HG03521 (cell line): Measurements from ENCODE around the gene GLYAT.

Experiments
- ATAC-seq: cut with Tn5 transposase; IDR thresholded peaks from one replicate; pipeline ENCODE4 v1.9.1; 2021; ENCODE audit warnings: mild to moderate bottlenecking, moderate library complexity; ENCODE audit not compliant: unreplicated experiment

GLYAT gene, protein sequence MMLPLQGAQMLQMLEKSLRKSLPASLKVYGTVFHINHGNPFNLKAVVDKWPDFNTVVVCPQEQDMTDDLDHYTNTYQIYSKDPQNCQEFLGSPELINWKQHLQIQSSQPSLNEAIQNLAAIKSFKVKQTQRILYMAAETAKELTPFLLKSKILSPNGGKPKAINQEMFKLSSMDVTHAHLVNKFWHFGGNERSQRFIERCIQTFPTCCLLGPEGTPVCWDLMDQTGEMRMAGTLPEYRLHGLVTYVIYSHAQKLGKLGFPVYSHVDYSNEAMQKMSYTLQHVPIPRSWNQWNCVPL

DNA sequence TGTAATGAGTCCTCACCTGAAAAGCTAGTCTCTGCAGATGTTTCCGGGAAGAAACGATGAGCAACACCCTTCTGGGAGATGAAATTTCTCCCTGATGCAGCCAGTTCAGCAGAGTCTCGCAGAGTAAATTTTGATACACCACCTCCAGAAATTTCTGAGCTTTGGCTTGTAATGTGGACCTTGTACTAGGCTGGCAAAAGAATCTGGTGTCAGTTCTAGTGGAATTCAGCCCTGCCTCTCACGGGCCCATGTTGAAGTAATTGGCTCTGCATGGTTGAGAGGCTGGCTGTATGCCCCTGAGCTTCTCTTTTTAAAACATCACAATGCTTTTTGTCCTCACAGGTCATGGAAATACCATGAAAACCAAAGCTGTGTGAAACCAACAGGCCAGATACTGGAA is at the start of gene GLYAT:
Gene GLYAT (minus strand): TSS at position 125 of the 400 bp plus-strand sequence. CDS start 7,447 bp downstream, outside the sequence.
- ATAC-seq, result no peak

GRCh38 chr11:58781345-58781744 is 49.6 kb upstream of the GLYAT start:
- no peak for ATAC-seq

DNA sequence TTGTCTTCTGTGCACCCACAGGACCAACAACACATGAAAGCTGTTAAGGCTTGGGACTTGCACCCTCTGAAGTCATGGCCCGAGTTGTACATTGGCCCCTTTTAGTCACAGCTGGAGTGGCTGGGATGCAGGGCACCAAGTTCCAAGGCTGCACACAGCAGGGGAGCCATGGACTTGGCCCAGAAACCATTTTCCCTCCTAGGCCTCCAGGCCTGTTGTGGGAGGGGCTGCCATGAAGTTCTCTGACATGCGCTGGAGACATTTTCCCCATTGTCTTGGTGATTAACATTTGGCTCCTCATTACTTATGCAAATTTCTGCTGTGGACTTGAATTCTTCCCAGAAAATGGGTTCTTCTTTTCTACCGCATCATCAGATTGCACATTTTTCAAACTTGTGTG is 48.8 kb upstream of the GLYAT start:
- no peak for ATAC-seq

DNA sequence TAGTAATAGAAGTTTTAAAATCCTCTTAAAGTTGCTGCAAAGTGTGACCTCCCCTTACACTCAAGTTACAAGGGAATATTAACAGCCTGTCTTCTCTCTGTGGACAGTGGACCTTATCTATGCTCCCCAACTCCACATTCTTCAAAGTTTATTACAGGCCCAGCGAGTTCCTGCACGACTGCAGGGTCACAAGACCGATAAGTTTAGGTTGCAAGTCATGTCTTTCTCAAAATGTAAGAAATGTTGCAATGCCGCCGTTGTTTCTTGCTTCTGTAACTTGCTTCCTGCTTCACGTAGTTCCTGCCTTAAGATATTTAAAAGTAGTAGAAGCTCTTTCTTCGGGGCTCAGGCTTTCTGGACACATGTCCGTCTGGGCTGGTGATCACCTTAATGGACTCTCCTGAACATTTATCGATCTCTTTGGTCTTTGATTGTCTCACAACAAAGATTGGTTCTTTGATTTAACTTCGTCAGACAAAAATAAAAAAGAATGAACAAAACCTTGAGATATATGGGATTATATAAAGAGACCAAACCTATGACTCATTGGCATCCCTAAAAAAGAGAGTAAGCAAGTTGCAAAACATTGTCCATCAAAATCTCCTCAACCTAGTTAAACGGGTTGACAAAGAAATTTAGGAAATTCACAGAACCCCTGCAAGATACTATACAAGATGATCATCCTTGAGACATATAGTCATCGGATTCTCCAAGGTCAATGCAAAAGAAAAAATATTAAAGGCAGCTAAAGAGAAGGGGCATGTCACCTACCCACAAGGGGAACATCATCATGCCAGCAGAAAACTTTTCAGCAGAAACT is 45.4 kb upstream of the GLYAT start:
- no peak for ATAC-seq

- no peak for ATAC-seq
Observed at GRCh38 chr11:58775066-58775708, 43.4 kb upstream of the GLYAT start.

DNA sequence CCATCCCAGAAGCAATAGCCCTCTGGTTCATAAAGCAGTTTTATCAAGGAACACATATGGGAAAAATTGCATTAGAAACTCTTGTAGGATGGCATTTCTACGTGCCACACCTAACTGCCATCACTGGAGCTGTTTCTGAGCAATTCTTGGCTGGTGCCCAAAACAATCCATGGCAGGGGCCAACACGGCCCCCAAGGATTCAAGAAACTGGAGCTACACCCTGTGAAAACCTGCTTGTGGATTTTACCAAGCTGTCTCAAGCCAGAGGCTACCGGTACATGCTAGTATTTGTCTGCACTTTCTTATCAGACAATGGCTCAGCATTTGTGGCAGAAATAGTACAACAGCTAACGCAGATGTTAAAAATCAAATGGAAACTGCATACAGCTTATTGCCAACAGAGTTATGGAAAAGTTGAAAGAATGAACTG is 42.4 kb upstream of the GLYAT start:
- no peak for ATAC-seq

- no peak for ATAC-seq
Observed at GRCh38 chr11:58773337-58773736, 41.6 kb upstream of the GLYAT start.

DNA sequence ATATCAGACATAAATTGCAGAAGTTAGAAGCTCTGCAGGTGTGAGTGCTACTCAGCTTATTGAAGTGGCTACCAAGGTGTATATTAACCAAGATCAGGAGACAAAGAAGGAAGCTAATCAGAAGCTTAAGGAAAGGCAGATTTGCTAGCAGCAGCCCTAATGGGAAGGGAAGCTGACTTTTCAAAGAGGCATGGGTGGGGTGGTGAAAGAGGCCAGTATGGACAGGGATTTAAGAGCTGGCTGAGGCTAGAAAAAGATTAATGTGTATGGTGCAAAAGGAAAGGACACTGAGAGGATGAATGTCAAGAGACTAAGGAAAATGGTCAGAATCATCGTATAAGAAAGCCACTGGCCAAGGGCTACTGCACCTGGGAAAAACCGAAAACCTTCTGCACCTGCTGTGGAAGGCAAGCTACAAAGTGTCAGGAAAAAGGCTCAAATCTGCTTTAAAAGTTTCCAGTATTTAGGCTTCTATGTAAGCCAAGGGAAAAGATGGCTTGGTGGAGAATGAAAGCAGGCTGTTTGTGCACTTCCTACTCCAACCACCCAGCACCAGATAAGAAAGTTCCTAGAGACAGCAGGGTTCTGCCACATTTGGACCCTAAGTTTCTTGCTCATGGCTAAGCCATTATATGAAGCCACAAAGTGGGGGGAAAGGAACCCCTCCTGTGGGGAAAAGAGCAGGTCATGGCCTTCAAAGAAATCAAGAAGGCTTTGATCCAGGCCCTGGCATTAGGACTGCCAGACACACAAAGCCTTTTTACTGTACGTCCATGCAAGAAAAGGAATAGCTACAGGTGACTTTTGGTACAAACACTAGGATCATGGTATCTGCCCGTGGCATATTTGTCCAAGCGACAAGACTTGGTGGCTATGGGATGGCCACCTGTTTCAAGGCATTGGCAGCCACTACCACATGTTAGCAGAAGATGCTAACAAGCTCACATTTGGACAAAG is 40.9 kb upstream of the GLYAT start:
- no peak for ATAC-seq

DNA sequence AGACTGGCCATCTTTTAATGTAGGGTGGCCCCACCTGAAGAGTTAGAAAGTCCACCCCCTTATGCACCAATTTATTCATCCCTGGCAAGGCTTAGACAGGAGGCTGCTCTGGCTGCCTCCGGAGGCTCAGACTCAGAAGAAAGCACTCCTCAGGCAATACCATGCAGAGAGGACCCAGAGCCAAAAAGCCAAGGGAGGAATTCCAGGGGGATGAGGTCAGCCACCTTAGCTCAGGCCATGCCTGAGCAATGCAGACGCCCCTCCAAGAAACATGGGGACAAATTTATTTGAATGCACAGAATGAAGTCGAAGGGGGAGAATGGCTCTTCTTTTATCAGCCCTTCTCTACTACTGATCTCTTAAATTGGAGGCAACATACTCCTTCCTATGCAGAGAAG is 39.7 kb upstream of the GLYAT start:
- ATAC-seq, result no peak

- no peak for ATAC-seq
Observed at GRCh38 chr11:58770627-58771457, 39.1 kb upstream of the GLYAT start.

DNA sequence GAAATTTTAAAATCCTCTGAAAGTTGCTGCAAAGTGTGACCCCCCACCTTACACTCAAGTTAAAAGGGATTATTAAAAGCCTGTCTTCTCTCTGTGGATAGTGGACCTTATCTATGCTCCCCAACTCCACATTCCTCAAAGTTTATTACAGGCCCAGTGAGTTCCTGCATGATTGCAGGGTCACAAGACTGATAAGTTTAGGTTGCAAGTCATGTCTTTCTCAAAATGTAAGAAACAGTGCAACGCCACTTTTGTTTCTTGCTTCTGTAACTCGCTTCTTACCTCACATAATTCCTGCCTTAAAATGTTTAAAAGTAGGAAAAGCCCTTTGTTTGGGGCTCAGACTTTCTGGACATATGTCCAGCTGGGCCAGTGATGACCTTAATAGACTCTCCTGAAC is 38.4 kb upstream of the GLYAT start:
- no peak for ATAC-seq

DNA sequence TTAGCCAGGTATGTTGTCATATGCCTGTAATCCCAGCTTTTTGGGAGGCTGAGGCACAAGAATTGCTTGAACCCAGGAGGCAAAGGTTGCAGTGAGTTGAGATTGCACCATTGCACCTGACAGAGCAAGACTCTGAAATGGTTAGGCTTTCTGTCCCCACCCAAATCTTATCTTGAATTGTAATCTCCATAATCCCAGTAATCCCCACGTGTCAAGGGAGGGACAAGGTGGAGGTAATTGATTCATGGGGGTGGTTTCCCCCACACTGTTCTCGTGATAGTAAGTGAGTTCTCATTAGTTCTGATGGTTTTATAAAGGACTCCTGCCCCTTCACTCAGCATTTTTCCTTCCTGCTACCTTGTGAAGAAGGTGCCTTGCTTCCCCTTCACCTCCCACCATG is 37.6 kb upstream of the GLYAT start:
- no peak for ATAC-seq

DNA sequence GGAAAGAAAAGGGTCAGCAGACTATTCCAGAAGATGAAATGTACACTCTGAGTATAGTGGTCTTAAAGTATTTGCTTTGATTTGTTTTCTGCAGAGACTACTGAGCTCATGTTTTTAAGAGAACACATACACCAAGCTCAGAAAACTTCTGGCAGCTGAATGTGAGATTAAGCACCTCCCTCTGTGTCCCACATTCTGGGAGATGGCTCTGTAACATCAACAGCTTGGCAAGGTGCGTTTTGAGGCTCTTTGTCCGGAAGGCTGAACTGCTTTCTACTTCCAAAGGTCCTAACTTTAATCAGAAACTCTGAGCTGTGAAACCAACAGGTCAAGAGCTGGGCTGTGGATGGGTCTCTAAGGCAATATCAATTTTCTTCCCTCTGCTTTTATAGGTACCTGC is 36.4 kb upstream of the GLYAT start:
- ATAC-seq, result no peak

- ATAC-seq, result no peak
Observed at GRCh38 chr11:58765078-58765477, 33.3 kb upstream of the GLYAT start.

GRCh38 chr11:58763120-58763490 is 31.4 kb upstream of the GLYAT start:
- ATAC-seq, result no peak

DNA sequence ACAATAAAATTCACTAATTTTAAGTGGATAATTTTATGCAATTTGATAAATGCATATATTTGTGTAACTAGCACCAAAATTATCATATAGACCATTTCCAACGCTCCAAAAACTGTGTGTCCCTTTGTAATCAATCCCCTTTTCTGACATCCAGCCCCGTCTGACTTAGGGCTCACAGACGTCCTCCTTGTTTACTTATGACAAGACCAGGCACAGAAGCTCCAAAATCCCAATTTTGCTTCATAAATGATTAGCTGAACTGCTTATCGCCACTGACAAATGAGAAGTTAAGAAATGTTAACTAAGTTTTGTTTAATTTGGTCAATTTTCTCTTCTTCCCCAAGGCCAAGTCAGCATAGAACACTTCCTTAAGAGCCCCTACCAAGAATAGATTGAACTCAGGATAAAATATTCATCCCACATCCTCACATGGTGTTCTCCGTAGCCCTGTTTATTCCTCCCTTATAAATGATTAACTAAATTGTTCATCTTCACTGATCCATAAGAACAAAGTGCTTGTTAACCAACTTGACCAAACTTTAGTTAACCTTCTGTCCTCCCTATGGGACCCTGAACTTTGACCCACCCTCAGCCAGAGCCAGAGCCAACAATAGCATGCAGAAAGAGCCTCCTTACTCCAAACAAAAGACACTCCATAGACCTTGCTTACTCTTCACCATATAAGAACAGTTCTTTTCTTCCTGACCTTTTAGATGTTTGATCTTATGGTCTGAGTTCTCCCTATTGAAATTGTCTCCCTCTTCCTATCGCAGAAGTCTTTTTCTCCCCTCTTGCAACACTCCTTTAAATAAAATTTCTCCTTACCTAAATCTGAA is 30.8 kb upstream of the GLYAT start:
- no peak for ATAC-seq

DNA sequence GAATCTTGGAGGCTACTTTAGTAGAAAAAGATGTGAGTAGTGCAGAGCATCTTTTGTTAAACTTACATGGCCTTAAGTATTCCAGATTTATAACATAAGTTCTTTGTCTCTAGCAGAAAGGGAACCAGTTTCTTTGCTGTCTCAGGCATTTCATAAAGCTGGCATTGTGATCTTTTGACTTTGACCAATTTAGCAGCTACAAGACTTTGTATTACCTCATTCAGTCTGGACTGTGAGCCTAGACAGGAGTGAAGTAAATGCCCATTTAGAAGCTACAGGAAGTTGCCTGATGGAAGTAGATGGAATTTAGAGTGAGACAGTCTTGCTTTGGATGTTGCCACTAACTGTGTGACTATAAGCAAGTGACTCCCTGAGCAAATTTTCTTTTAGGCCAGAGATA is 25.7 kb upstream of the GLYAT start:
- ATAC-seq, result no peak

GRCh38 chr11:58745705-58746364 is 14.1 kb upstream of the GLYAT start:
- ATAC-seq, result no peak
